ENCODE results near the gene CCDC88C.

The CCDC88C gene

GRCh38 chr14:91363776-91364523, 53.7 kb downstream of the CCDC88C start:
- no peak for DNase-seq (ENCODE audit: low read depth)

GRCh38 chr14:91361233-91361811, 56.3 kb downstream of the CCDC88C start:
- no peak for DNase-seq (ENCODE audit: low read depth)

GRCh38 chr14:91360490-91361232, 57.0 kb downstream of the CCDC88C start:
- no peak for DNase-seq (ENCODE audit: low read depth)

- DNase-seq (ENCODE audit: low read depth) = no peak
Observed at GRCh38 chr14:91358654-91359220, 58.9 kb downstream of the CCDC88C start.

- DNase-seq (ENCODE audit: low read depth) = no peak
Observed at GRCh38 chr14:91358025-91358319, 59.6 kb downstream of the CCDC88C start.

- DNase-seq (ENCODE audit: low read depth) = no peak
Observed at GRCh38 chr14:91357272-91358024, 60.2 kb downstream of the CCDC88C start.

GRCh38 chr14:91356181-91356763, 61.3 kb downstream of the CCDC88C start:
- DNase-seq (ENCODE audit: low read depth) = no peak

- no peak for DNase-seq (ENCODE audit: low read depth)
Observed at GRCh38 chr14:91354979-91355685, 62.5 kb downstream of the CCDC88C start.

GRCh38 chr14:91354221-91354916, 63.3 kb downstream of the CCDC88C start:
- DNase-seq (ENCODE audit: low read depth) = no peak

GRCh38 chr14:91352728-91353692, 64.6 kb downstream of the CCDC88C start:
- DNase-seq (ENCODE audit: low read depth) = no peak

GRCh38 chr14:91352053-91352452, 65.6 kb downstream of the CCDC88C start:
- DNase-seq (ENCODE audit: low read depth) = no peak

GRCh38 chr14:91351512-91351862, 66.1 kb downstream of the CCDC88C start:
- DNase-seq (ENCODE audit: low read depth) = no peak

- no peak for DNase-seq (ENCODE audit: low read depth)
Observed at GRCh38 chr14:91350813-91351511, 66.7 kb downstream of the CCDC88C start.

GRCh38 chr14:91350483-91350812, 67.2 kb downstream of the CCDC88C start:
- DNase-seq (ENCODE audit: low read depth) = no peak

GRCh38 chr14:91349481-91350074, 68.0 kb downstream of the CCDC88C start:
- no peak for DNase-seq (ENCODE audit: low read depth)

GRCh38 chr14:91348845-91349465, 68.7 kb downstream of the CCDC88C start:
- no peak for DNase-seq (ENCODE audit: low read depth)

- no peak for DNase-seq (ENCODE audit: low read depth)
Observed at GRCh38 chr14:91346838-91347173, 70.8 kb downstream of the CCDC88C start.

GRCh38 chr14:91344096-91344495, 73.5 kb downstream of the CCDC88C start:
- no peak for DNase-seq (ENCODE audit: low read depth)

All from stimulated activated CD8-positive, alpha-beta memory T cell treated with anti-CD3 and anti-CD28 coated beads, Interleukin-15, amount 100 ng/mL, for 1 hour (primary cell).